Calu3 (cell line): Measurements from ENCODE around the gene ILRUN. TPM values are rescaled to one million over a fixed set of nuclear protein-coding genes. Genes with fewer than 3 reads are reported as not detected.
"Not testable (repeated sequence)": the region's sequence is repeated elsewhere in the genome, so short reads cannot be mapped to it uniquely, and the experiment has no call there.

ENCODE experiments used
- BruUV-seq: library from RNA; stranded (reverse); fragments of 400-500 nt; replicated peaks from 2 replicates; lab custom pipeline; 2021; lab: Mats Ljungman, UMichigan
- CTCF ChIA-PET: fragments of 300-600 bp; sonication (Branson Sonifier 250); formaldehyde crosslinking; loops from one replicate; lab custom pipeline; 2022; ENCODE audit warnings: antibody characterized with exemption; lab: Charles Lee
- DNase-seq: peaks from one replicate; pipeline ENCODE4 v3.0.0; 2022
- H3K27ac Mint-ChIP-seq: one replicate; pipeline ENCODE4 v1.8.0; 2022; ENCODE audit warnings: mixed read lengths; ENCODE audit not compliant: unreplicated experiment
- H3K27me3 Mint-ChIP-seq: one replicate; pipeline ENCODE4 v1.8.0; 2022; ENCODE audit warnings: mixed read lengths; ENCODE audit not compliant: unreplicated experiment
- H3K36me3 Mint-ChIP-seq: one replicate; pipeline ENCODE4 v1.8.0; 2022; ENCODE audit warnings: mild to moderate bottlenecking, moderate library complexity, mixed read lengths; ENCODE audit not compliant: insufficient read depth, unreplicated experiment
- H3K4me1 Mint-ChIP-seq: one replicate; pipeline ENCODE4 v1.8.0; 2022; ENCODE audit warnings: mild to moderate bottlenecking, low read depth, mixed read lengths; ENCODE audit not compliant: unreplicated experiment
- H3K4me3 Mint-ChIP-seq: one replicate; pipeline ENCODE4 v1.8.0; 2022; ENCODE audit warnings: mild to moderate bottlenecking, low read depth, moderate library complexity, mixed read lengths; ENCODE audit not compliant: unreplicated experiment
- H3K9me3 Mint-ChIP-seq: one replicate; pipeline ENCODE4 v1.8.0; 2022; ENCODE audit warnings: low read depth, mixed read lengths; ENCODE audit not compliant: unreplicated experiment
- intact Hi-C: fragments of 100-400 bp; cut with micrococcal nuclease; formaldehyde crosslinking; loops from one replicate; pipeline ENCODE4 v1.10.0; 2022; ENCODE audit not compliant: unreplicated experiment
- total RNA-seq: library from RNA; stranded (reverse); gene quantifications from 2 replicates; pipeline ENCODE4 v1.2.3, GENCODE V29; 2022
- TF ChIP-seq, protein P1 (sequence below): fragments of 200-600 bp; IDR thresholded peaks from one replicate; pipeline ENCODE4 v1.8.0; 2022; ENCODE audit warnings: antibody characterized with exemption; ENCODE audit not compliant: unreplicated experiment

ILRUN gene
- total RNA-seq, 1 experiment from 2014 or later = 137 TPM

DNA sequence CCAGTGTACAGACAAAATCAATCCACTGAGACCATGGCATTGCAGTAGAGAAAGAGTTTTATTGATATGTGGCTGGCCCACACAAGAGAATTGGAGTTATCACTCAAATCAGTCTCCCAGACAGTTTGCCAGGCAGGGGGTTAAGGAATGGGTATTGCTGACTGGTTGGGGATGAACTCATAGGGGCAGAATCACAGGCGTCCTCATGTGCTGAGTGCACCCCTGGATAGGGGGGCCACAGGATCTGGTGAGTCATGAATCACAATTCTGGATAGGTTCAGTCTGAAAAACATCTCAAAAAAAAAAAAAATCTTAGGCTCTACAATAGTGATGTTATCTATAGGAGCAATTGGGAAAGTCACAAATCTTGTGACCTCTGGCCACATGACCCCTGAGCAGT lies 29.5 kb upstream of the ILRUN start:
- no peaks in the 10 kb centered on the region for H3K27me3 Mint-ChIP-seq
- H3K4me1 Mint-ChIP-seq = peaks cover 12% of the 10 kb centered on the region
- no peaks in the 10 kb centered on the region for H3K9me3 Mint-ChIP-seq
- no peaks in the 10 kb centered on the region for H3K36me3 Mint-ChIP-seq
- no peak overlapping the region for H3K27ac Mint-ChIP-seq
- H3K4me3 Mint-ChIP-seq = no peak overlapping the region
- TF ChIP-seq, protein P1, sequence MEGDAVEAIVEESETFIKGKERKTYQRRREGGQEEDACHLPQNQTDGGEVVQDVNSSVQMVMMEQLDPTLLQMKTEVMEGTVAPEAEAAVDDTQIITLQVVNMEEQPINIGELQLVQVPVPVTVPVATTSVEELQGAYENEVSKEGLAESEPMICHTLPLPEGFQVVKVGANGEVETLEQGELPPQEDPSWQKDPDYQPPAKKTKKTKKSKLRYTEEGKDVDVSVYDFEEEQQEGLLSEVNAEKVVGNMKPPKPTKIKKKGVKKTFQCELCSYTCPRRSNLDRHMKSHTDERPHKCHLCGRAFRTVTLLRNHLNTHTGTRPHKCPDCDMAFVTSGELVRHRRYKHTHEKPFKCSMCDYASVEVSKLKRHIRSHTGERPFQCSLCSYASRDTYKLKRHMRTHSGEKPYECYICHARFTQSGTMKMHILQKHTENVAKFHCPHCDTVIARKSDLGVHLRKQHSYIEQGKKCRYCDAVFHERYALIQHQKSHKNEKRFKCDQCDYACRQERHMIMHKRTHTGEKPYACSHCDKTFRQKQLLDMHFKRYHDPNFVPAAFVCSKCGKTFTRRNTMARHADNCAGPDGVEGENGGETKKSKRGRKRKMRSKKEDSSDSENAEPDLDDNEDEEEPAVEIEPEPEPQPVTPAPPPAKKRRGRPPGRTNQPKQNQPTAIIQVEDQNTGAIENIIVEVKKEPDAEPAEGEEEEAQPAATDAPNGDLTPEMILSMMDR = no peak
- no peak for DNase-seq
- BruUV-seq = no TSS peak
- CTCF ChIA-PET = no interaction called here
- intact Hi-C loops = no loop called here

DNA sequence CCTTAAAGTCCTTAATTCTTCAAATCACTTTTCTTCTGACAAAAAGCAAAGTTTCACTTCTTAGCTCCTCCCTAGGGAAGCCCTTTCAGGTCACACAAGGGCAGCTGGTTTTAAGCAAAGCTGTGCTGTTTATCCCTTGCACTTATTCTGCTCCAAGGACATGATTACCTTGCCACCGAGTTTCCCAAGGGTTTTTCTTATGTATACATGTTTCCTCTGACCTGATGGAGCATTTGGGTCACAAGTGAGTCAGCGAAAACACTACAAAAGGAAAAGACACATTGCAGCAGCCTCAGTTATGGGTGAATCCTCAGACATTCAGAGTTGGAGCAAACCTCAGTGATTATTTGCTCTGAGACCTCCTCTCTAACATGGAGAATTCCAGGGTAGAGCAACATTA lies 26.6 kb upstream of the ILRUN start:
- no peaks in the 10 kb centered on the region for H3K9me3 Mint-ChIP-seq
- TF ChIP-seq, protein P1 = no peak
- intact Hi-C loops = no loop called here
- BruUV-seq = no TSS peak
- CTCF ChIA-PET = interaction anchor here (0.8 to 1.0 kb wide), 2 partner anchors 19 to 22 kb away, joined by 3 read pairs; no protein-coding TSS in a partner anchor
- no peaks in the 10 kb centered on the region for H3K36me3 Mint-ChIP-seq
- H3K27me3 Mint-ChIP-seq = no peaks in the 10 kb centered on the region
- H3K4me1 Mint-ChIP-seq = peaks cover 32% of the 10 kb centered on the region
- H3K4me3 Mint-ChIP-seq = no peak overlapping the region
- DNase-seq = no peak
- no peak overlapping the region for H3K27ac Mint-ChIP-seq

DNA sequence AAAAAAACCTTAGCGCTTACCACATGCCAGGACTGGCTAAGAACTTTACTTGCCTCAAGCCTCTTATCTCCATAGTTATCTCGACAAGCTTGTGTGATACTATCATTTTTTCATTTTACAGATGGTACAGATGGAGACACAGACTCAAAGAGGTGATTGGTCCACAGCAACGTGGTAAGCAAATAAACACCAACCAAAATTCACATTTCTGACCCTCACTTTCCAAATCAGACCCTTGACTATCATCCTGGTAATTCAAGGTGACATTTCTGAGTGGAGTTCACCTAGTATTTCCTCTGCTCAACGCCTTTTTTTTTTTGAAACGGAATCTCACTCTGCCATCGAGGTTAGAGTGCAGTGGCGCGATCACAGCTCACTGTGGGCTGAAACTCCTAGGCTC lies 25.9 kb upstream of the ILRUN start:
- Mint-ChIP-seq H3K36me3 (no peaks in the 10 kb centered on the region), H3K27me3 (no peaks in the 10 kb centered on the region), H3K9me3 (no peaks in the 10 kb centered on the region), H3K4me3 (no peak overlapping the region), H3K4me1 (peaks cover 38% of the 10 kb centered on the region), H3K27ac (no peak overlapping the region)
- BruUV-seq = no TSS peak
- TF ChIP-seq, protein P1 = no peak
- intact Hi-C loops = no loop called here
- CTCF ChIA-PET = interaction anchor here (1.0 kb wide), 1 partner anchor 18 kb away, joined by 3 read pairs; no protein-coding TSS in a partner anchor
- no peak for DNase-seq

DNA sequence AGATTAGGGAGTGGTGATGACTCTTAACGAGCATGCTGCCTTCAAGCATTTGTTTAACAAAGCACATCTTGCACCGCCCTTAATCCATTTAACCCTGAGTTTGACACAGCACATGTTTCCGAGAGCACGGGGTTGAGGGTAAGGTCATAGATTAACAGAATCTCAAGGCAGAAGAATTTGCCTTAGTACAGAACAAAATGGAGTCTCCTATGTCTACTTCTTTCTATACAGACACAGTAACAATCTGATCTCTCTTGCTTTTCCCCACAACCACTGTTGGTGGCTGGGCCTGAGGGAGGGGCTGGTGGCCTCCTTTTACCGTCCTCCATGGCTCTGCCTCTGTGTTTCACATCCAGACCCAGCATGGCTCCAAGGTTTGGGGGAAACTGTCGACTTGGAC lies 23.6 kb upstream of the ILRUN start:
- H3K27me3 Mint-ChIP-seq, intact Hi-C loops, CTCF ChIA-PET, BruUV-seq, H3K27ac Mint-ChIP-seq, H3K9me3 Mint-ChIP-seq, DNase-seq, H3K4me3 Mint-ChIP-seq: not testable (repeated sequence)
- Mint-ChIP-seq H3K36me3 (peaks cover 15% of the 10 kb centered on the region), H3K4me1 (peaks cover 61% of the 10 kb centered on the region)

DNA sequence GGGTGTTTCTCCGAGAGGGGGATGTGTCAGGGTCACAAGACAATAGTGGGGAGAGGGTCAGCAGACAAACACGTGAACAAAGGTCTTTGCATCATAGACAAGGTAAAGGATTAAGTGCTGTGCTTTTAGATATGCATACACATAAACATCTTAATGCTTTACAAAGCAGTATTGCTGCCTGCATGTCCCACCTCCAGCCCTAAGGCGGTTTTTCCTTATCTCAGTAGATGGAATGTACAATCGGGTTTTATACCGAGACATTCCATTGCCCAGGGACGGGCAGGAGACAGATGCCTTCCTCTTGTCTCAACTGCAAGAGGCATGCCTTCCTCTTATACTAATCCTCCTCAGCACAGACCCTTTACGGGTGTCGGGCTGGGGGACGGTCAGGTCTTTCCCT lies 23.1 kb upstream of the ILRUN start:
- H3K9me3 Mint-ChIP-seq, BruUV-seq, H3K27me3 Mint-ChIP-seq: not testable (repeated sequence)
- Mint-ChIP-seq H3K36me3 (peaks cover 20% of the 10 kb centered on the region), H3K4me3 (peak overlapping the region; percentile 53), H3K27ac (peak overlapping the region; percentile 80), H3K4me1 (peaks cover 62% of the 10 kb centered on the region)
- peak; percentile 63 for DNase-seq
- CTCF ChIA-PET = interaction anchor here (0.7 to 0.9 kb wide), 2 partner anchors 19 to 72 kb away, joined by 3 to 4 read pairs; partner anchors contain the start of gene BLTP3A
- intact Hi-C loops = loop anchor here (5.0 kb wide), 1 partner anchor 38 kb away; the partner anchor contains the start of gene SNRPC
